ENCODE measurements around the gene GLT8D1. TPM values are rescaled to one million over a fixed set of nuclear protein-coding genes. Genes with fewer than 3 reads are reported as not detected.

Gene GLT8D1
- total RNA-seq, 1 experiment from 2014 or later = 42.2 TPM

DNA sequence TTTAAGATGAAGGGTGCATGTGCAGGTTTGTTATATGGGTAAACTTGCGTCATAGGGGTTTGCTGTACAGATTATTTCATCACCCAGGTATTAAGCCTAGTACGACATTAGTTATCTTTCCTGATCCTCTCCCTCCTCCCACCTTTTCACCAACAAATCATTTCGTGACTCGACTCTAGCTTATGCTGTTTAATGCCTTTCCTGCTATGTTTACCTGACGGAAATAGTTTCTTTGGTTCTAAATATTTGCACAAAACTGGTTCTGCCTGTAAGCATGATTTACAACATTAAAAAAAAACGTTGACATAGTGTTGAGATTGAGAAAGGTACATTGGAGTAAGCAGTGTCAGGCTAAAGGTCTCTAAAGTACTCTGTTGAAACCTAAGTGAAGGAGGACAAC is 17.3 kb downstream of the GLT8D1 start:
- peaks cover 18% of the 10 kb centered on the region for H3K4me1 Mint-ChIP-seq (ENCODE audit: insufficient read depth, unreplicated experiment)
- TF ChIP-seq, protein P1, sequence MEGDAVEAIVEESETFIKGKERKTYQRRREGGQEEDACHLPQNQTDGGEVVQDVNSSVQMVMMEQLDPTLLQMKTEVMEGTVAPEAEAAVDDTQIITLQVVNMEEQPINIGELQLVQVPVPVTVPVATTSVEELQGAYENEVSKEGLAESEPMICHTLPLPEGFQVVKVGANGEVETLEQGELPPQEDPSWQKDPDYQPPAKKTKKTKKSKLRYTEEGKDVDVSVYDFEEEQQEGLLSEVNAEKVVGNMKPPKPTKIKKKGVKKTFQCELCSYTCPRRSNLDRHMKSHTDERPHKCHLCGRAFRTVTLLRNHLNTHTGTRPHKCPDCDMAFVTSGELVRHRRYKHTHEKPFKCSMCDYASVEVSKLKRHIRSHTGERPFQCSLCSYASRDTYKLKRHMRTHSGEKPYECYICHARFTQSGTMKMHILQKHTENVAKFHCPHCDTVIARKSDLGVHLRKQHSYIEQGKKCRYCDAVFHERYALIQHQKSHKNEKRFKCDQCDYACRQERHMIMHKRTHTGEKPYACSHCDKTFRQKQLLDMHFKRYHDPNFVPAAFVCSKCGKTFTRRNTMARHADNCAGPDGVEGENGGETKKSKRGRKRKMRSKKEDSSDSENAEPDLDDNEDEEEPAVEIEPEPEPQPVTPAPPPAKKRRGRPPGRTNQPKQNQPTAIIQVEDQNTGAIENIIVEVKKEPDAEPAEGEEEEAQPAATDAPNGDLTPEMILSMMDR (IDR thresholded peaks at IDR 0.05; ENCODE audit: unreplicated experiment) = no peak
- H3K27ac Mint-ChIP-seq (ENCODE audit: low read depth, unreplicated experiment) = no peak overlapping the region
- ChIA-PET CTCF (interaction anchor here (0.7 to 1.9 kb wide), 3 partner anchors 10 to 339 kb away, joined by 3 to 4 read pairs (median 3); no protein-coding TSS in a partner anchor), POLR2A (interaction anchor here (0.6 to 7.7 kb wide), 4 partner anchors 9 to 17 kb away, joined by 3 to 104 read pairs (median 84); partner anchors contain the start of genes GLT8D1 and SPCS1)
- H3K36me3 Mint-ChIP-seq (ENCODE audit: insufficient read depth, unreplicated experiment) = peaks cover 65% of the 10 kb centered on the region
- H3K9me3 Mint-ChIP-seq (ENCODE audit: unreplicated experiment) = no peaks in the 10 kb centered on the region
- no TSS peak for BruUV-seq (replicated peaks)
- no peaks in the 10 kb centered on the region for H3K27me3 Mint-ChIP-seq (ENCODE audit: insufficient read depth, unreplicated experiment)
- DNase-seq (ENCODE audit: unreplicated experiment) = no peak
- peak overlapping the region; percentile 99 for H3K4me3 Mint-ChIP-seq (ENCODE audit: unreplicated experiment)
- intact Hi-C loops (cut with micrococcal nuclease) = no loop called here

DNA sequence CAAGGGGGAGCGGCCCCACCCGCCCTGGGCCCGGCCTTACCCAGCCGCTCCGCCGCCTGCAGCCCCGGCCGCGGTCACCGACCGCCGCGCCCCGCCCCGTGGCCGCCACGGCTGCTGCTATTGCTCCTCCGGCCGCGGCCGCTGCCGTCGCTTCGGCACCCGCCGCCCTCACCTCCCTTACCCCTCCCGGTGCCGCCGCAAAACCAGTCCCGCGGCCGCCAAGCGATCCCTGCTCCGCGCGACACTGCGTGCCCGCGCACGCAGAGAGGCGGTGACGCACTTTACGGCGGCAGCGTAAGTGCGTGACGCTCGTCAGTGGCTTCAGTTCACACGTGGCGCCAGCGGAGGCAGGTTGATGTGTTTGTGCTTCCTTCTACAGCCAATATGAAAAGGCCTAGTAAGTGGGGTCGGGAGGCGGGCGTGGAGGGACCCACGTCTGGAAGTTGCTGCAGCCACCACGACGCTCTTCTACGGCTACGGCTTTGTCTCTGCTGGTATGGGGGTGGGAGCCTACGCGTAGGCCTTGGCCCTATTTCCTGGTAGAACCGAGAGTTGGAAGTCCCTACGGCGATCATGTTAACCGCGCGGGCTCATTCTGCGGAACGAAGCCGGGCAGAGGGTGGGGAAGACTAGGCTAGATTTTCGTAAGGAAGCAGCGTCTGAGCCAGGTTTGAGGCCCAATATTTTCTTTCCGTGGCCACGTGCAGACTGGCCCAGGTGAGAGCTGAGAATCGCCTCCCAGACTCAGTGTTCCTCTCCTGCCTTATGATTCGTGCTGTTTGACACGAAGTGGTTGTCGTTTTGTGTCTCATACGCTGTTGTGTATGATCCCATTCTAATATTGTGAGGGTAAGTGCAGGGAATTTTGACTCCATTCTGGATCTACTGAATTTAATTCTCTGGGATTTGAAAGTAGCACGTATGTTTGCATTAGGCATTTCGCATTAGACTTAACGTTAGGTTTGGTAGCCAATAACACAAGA is 19.6 kb downstream of the GLT8D1 start, which contains the start of the genes GNL3 and PBRM1:
TSS of gene GNL3 (plus strand) at position 324 of the 983 bp plus-strand sequence. CDS start at position 385, 61 bp downstream.
TSS of gene PBRM1 (minus strand) at position 205 of the 983 bp plus-strand sequence.
- ChIA-PET POLR2A (interaction anchor here (0.5 to 7.7 kb wide), 15 partner anchors 12 to 1186 kb away, joined by 3 to 104 read pairs (median 4); partner anchors contain the start of genes DCAF1, GLT8D1, RPL29 and SPCS1), CTCF (no interaction called here)
- Mint-ChIP-seq H3K27ac (ENCODE audit: low read depth, unreplicated experiment) (peak within 1 kb of the TSS; percentile 99), H3K36me3 (ENCODE audit: insufficient read depth, unreplicated experiment) (peaks cover 62% of the 10 kb centered on the region), H3K27me3 (ENCODE audit: insufficient read depth, unreplicated experiment) (no peaks in the 10 kb centered on the region), H3K4me1 (ENCODE audit: insufficient read depth, unreplicated experiment) (peaks cover 28% of the 10 kb centered on the region), H3K4me3 (ENCODE audit: unreplicated experiment) (peak within 1 kb of the TSS; percentile 99), H3K9me3 (ENCODE audit: unreplicated experiment) (no peaks in the 10 kb centered on the region)
- TF ChIP-seq, protein P1 (IDR thresholded peaks at IDR 0.05; ENCODE audit: unreplicated experiment) = no peak
- BruUV-seq (replicated peaks) = TSS peak; percentile 59
- intact Hi-C loops (cut with micrococcal nuclease) = loop anchor here (2.0 kb wide), 1 partner anchor 15 kb away; no protein-coding TSS in a partner anchor
- DNase-seq (ENCODE audit: unreplicated experiment) = peak; percentile 95

DNA sequence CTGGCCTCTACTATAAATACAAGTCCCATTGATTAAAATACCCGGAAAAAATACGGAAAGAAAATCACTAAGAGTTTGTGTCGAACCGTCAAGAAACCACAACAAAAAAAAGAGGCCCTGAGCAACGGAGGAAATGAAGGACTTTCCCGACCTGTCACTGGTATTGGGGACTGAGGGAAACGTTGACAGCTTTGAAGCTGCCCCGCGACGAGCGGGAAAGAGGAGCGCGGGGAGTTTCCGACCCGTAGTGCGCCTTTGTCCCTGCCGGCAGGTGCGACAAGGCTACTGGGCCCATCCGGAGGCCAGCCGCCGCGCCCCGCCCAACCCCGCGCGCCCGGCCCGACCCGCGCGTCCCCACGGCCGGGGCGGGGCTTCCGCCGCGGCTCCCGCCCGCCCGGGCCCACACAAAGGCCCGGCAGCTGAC is 20.3 kb downstream of the GLT8D1 start:
- Mint-ChIP-seq H3K27me3 (ENCODE audit: insufficient read depth, unreplicated experiment) (no peaks in the 10 kb centered on the region), H3K4me1 (ENCODE audit: insufficient read depth, unreplicated experiment) (peaks cover 31% of the 10 kb centered on the region), H3K36me3 (ENCODE audit: insufficient read depth, unreplicated experiment) (peaks cover 55% of the 10 kb centered on the region), H3K27ac (ENCODE audit: low read depth, unreplicated experiment) (peak overlapping the region; percentile 99), H3K9me3 (ENCODE audit: unreplicated experiment) (no peaks in the 10 kb centered on the region), H3K4me3 (ENCODE audit: unreplicated experiment) (peak overlapping the region; percentile 99)
- ChIA-PET POLR2A (interaction anchor here (0.5 to 7.7 kb wide), 14 partner anchors 12 to 1146 kb away, joined by 3 to 104 read pairs (median 4); partner anchors contain the start of genes GLT8D1, RPL29, SPCS1 and UQCC5), CTCF (interaction anchor here (0.7 to 1.0 kb wide), 2 partner anchors 17 to 257 kb away, joined by 3 read pairs; no protein-coding TSS in a partner anchor)
- intact Hi-C loops (cut with micrococcal nuclease) = loop anchor here (2.0 kb wide), 1 partner anchor 14 kb away; no protein-coding TSS in a partner anchor
- DNase-seq (ENCODE audit: unreplicated experiment) = peak; percentile 67
- BruUV-seq (replicated peaks) = no TSS peak
- TF ChIP-seq, protein P1 (IDR thresholded peaks at IDR 0.05; ENCODE audit: unreplicated experiment) = no peak
